Measurements from ENCODE around the gene ST8SIA1.

The ST8SIA1 gene

DNA sequence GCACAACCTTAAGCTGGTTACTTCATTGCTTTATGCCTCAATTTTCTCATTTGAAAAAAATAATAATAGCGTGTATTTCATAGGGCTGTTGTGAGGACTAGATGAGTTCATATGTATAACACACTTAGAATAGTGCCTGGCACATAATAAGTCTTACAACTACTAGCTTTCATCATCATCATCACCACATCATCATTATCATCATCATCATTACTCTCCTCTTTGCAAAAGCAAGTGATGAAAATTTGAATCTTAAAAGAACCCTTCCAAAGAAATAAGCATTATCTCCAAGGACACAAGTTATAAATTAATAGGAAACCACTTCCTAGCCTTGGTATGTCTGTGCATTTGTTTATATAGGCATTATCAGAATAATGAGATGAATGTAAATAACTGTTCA, 117.0 kb downstream of the ST8SIA1 start:
- no peak overlapping the region for H3K4me3 ChIP-seq (ENCODE audit: control insufficient read depth, low read depth, low read length)
- TF ChIP-seq, protein P1, sequence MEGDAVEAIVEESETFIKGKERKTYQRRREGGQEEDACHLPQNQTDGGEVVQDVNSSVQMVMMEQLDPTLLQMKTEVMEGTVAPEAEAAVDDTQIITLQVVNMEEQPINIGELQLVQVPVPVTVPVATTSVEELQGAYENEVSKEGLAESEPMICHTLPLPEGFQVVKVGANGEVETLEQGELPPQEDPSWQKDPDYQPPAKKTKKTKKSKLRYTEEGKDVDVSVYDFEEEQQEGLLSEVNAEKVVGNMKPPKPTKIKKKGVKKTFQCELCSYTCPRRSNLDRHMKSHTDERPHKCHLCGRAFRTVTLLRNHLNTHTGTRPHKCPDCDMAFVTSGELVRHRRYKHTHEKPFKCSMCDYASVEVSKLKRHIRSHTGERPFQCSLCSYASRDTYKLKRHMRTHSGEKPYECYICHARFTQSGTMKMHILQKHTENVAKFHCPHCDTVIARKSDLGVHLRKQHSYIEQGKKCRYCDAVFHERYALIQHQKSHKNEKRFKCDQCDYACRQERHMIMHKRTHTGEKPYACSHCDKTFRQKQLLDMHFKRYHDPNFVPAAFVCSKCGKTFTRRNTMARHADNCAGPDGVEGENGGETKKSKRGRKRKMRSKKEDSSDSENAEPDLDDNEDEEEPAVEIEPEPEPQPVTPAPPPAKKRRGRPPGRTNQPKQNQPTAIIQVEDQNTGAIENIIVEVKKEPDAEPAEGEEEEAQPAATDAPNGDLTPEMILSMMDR (IDR thresholded peaks at IDR 0.05; ENCODE audit: control insufficient read depth, insufficient read depth, low read depth, low read length, missing control alignments), result no peak
- DNase-seq (ENCODE audit: low read depth), result no peak

DNA sequence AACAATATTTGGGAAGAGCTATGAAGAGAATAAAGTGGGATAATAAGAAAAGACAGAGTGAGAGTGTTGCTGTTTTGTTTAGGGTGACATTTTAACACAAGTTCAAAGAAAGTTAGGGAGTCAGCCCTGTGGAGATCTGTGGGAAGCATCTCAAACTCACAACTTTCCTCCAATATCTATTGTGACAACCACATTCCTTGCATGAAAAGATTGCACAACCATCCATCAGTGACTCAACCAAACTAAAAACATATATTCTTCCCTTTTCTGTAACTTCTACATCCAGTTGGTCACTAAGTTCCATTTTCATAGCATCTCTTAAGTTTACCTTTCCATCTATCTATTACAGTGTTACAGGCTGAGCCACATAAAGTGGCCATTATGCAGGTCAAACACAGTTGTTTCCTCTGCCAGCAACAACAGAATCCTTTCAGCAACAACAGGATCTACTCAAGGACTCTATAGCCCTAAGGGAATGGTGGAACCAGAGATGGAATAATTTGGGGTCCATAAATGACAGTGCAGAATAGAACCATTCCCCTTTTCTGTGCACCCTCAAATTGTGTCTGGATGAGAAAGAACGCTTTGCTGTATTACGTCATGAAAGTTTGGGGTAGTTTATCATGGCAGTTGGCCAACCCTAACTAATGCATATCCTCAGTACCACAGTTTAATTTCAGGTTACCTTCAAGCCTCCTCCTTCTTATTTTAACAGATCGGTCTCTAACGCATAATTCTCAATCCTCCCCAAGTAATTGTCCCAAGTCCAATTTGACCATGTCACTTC, 118.8 kb downstream of the ST8SIA1 start:
- DNase-seq (ENCODE audit: low read depth), result no peak
- no peak overlapping the region for H3K4me3 ChIP-seq (ENCODE audit: control insufficient read depth, low read depth, low read length)
- TF ChIP-seq, protein P1 (IDR thresholded peaks at IDR 0.05; ENCODE audit: control insufficient read depth, insufficient read depth, low read depth, low read length, missing control alignments), result no peak

DNA sequence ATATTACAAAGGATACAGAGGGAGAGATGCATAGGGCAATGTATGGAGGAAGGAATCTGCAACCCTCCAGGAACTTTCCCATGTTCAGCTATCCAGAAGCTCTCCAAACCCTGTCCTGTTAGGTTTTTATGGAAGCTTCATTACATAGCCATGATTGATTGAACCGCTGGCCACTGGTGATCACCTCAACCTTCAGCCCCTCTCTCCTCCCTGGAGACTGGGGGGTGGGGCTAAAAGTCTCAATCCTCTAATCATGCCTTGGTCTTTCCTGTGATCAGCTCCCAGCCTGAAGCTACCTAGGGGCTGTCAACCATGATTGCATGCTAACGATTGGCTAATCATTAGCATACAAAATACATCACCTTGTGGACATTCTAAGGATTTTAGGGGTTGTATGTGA, 123.4 kb downstream of the ST8SIA1 start:
- no peak overlapping the region for H3K4me3 ChIP-seq (ENCODE audit: control insufficient read depth, low read depth, low read length)
- TF ChIP-seq, protein P1 (IDR thresholded peaks at IDR 0.05; ENCODE audit: control insufficient read depth, insufficient read depth, low read depth, low read length, missing control alignments), result no peak
- DNase-seq (ENCODE audit: low read depth), result no peak

DNA sequence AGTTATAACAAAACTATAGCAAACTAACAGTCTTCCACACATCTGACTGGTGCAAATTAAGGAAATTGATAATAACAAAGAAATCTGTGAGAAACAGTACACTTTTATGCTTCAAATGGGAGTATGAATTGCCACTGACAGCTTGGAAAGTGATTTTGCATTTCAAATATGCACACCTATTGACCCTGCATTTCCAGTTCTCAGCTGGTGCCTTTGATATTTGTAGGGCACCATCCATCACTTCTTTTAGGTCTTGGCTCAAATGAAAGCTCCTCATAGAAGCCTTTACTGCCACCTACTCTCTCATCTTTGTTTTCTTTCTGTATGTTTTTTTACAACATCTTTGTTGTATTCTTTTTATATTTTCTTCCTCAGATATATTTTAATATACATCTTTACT, 125.1 kb downstream of the ST8SIA1 start:
- TF ChIP-seq, protein P1 (IDR thresholded peaks at IDR 0.05; ENCODE audit: control insufficient read depth, insufficient read depth, low read depth, low read length, missing control alignments), result no peak
- no peak for DNase-seq (ENCODE audit: low read depth)
- no peak overlapping the region for H3K4me3 ChIP-seq (ENCODE audit: control insufficient read depth, low read depth, low read length)

DNA sequence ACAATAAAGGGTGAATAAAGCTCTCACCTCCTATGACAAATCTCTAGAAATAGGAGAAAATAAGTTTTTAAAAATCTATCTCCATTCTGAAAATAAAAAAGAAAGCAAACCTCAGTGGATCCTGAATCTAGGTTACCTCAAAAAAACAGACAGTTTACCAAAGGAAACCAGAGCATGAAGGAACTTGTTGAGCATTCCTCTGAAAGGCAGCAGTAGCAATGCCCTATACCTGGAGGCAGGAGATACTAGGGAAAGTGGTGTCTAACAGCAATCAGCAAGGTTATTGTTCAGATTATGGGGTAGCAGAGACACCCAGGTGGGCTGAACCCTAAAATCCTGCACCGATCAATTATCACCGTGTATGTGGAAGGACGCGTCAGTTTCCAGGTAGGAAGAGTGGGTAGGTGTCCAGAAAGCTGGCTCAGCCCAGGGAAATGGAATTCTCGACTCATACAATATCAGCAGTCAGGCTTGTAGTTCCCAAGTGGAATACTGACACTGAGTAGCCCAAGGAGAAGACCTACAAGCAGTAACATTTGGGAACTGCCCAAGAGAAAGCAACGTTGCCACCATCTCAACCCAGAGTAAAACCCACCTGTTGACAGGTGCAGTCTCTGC, 128.3 kb downstream of the ST8SIA1 start:
- DNase-seq (ENCODE audit: low read depth), result no peak
- no peak overlapping the region for H3K4me3 ChIP-seq (ENCODE audit: control insufficient read depth, low read depth, low read length)
- TF ChIP-seq, protein P1 (IDR thresholded peaks at IDR 0.05; ENCODE audit: control insufficient read depth, insufficient read depth, low read depth, low read length, missing control alignments), result no peak

DNA sequence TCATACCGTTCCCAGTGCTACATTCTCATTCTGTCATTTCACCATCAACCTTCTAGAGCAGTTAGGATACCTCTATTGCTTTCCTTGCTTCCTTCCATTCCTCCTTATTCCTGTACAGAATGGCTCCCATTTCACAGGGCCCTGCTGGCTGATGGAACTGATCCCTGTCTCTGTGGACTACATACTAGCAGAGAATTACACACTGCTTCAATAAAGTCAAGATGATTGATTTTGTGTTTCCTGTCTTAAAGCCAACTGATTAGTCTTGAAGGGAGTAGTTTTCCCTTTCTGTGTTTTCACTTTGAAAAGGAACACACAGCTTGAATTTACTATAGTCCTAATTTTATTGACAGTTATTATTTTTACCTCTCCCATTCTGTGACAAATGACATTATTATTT, 130.1 kb downstream of the ST8SIA1 start:
- TF ChIP-seq, protein P1 (IDR thresholded peaks at IDR 0.05; ENCODE audit: control insufficient read depth, insufficient read depth, low read depth, low read length, missing control alignments), result no peak

More for the DNA sequence above, 130.1 kb downstream of the ST8SIA1 start:
- no peak for DNase-seq (ENCODE audit: low read depth)
- no peak overlapping the region for H3K4me3 ChIP-seq (ENCODE audit: control insufficient read depth, low read depth, low read length)

Data from AG09309 (cell line).